ENCODE data around the gene CYS1. TPM values are rescaled to one million over a fixed set of nuclear protein-coding genes. Genes with fewer than 3 reads are reported as not detected.

Gene CYS1
- total and polyA plus RNA-seq, 8 donors = 0.60 to 18.8 (median 15.8) TPM

DNA sequence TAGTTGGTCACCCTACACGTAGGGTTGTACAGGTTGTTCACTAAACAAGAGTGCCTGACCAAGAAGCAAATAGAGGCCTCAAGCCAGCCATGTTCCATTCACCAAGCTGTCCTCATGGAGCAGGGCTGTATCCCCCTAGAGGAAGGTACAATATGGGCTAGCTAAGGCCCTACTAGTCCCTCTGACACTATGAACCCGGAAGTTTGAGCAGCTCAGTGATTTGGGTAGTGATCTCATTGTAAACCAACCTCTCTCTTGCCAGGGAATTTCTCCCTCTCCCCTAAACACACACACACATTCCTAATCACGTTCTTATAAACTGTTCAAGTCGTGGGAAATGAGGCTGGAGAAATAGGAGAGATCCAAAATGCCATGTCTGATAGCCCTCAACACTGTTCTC is 6.7 kb upstream of the CYS1 start:
- intact Hi-C loops (cut with DNase I) = no loop called here
- H3K4me3 ChIP-seq = no peak overlapping the region
- H3K4me1 ChIP-seq = peaks cover 5 to 9% of the 10 kb centered on the region in 2 donors
- TF ChIP-seq, protein P1, sequence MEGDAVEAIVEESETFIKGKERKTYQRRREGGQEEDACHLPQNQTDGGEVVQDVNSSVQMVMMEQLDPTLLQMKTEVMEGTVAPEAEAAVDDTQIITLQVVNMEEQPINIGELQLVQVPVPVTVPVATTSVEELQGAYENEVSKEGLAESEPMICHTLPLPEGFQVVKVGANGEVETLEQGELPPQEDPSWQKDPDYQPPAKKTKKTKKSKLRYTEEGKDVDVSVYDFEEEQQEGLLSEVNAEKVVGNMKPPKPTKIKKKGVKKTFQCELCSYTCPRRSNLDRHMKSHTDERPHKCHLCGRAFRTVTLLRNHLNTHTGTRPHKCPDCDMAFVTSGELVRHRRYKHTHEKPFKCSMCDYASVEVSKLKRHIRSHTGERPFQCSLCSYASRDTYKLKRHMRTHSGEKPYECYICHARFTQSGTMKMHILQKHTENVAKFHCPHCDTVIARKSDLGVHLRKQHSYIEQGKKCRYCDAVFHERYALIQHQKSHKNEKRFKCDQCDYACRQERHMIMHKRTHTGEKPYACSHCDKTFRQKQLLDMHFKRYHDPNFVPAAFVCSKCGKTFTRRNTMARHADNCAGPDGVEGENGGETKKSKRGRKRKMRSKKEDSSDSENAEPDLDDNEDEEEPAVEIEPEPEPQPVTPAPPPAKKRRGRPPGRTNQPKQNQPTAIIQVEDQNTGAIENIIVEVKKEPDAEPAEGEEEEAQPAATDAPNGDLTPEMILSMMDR (IDR thresholded peaks at IDR 0.05) = no peak
- DNase-seq = no peak
- no peak for ATAC-seq
- peaks cover 20 to 45% of the 10 kb centered on the region in 2 donors for H3K27me3 ChIP-seq
- H3K27ac ChIP-seq = no peak overlapping the region
- H3K9me3 ChIP-seq = no peaks in the 10 kb centered on the region
- H3K36me3 ChIP-seq = no peaks in the 10 kb centered on the region

DNA sequence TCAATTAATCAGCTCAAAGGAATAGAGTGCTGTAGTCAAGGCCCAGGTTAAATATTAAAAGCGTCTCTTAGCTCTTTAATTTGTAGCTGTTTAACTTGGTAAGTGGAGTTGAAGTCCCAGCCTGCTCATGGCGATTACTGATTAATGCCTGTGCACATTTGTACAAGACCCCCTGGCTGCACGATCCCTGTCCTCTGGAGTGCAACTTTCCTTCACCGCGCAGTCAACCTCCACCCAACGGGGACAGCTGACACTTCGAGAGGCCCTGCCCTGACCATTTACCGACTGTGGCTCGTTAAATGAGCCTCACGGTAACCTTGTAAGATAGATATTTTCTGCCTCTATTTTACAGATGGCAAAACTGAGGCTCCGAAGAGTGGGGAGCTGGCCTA is 5.5 kb upstream of the CYS1 start:
- TF ChIP-seq, protein P1 (IDR thresholded peaks at IDR 0.05) = no peak
- H3K4me3 ChIP-seq = no peak overlapping the region
- no peaks in the 10 kb centered on the region for H3K36me3 ChIP-seq
- intact Hi-C loops (cut with DNase I) = no loop called here
- ATAC-seq (no peak), DNase-seq (peak in 1 of 4 donors; percentile 41)
- H3K27ac ChIP-seq = no peak overlapping the region
- H3K9me3 ChIP-seq = no peaks in the 10 kb centered on the region
- peaks cover 0 to 5% of the 10 kb centered on the region in 2 donors for H3K4me1 ChIP-seq
- H3K27me3 ChIP-seq = peaks cover 19 to 46% of the 10 kb centered on the region in 2 donors

DNA sequence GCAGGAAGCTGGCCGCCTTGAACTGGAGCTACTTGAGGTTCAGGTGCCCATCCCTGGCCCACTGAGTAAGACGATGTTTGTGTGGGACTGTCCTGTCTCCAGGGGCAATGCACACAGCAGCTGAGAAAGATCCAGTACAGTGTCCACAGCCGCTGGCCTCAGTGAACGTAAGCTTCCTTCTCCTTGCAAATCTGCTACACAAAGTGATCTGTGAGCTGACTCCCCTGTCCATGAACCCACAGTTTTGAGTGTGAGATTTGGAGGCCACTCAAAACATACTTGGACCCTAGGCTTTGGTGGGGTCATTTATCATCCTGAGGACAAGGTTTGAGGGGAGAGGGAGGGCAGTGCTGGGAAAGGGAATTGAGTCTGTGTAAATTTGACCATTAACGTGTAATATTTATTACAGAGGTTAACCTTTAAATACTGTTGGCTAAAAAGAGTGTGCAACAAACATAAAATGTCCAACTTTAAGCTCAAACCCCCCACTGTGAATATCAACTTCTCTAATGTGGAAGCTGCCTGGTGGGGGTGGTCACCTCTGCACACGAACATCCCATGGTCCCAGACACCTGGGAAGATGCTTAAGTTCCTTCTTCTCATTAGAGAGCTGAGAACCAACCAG is 4.9 kb upstream of the CYS1 start:
- Histone ChIP-seq H3K36me3 (no peaks in the 10 kb centered on the region), H3K4me1 (peaks cover 0 to 10% of the 10 kb centered on the region in 2 donors), H3K9me3 (no peaks in the 10 kb centered on the region), H3K27me3 (peaks cover 24 to 50% of the 10 kb centered on the region in 2 donors), H3K27ac (no peak overlapping the region), H3K4me3 (no peak overlapping the region)
- no peak for ATAC-seq
- DNase-seq = no peak
- TF ChIP-seq, protein P1 (IDR thresholded peaks at IDR 0.05) = no peak
- intact Hi-C loops (cut with DNase I) = no loop called here

DNA sequence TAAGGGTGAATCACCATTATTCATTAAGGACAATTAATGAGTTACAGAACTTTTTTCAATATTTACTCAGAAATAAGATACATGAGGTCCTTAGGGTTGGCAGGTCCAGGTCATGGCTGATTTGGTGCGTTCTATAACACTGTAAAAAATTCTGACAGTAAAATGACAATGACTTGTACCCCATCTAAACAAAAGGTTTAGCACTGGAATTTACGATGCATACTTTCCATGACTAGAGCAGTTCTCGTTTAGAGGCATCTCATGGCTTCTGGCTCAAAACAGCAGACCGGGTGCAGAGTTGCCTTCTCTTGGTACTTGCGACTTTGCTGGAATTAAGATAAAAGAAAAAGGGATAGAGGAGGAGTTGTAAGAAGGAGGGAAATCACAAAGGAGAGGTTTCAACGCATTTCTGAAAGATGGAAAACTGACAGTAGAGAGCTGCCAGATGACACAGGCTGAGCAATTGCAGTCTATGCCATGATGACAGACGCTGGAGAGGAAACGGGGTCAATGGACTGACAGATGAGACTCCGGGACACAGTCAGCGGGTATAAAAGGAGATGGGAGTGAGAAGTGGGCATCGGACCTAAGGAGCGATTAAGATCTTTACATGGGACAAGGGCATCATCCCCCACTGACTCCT is 4.1 kb upstream of the CYS1 start:
- Histone ChIP-seq H3K4me3 (no peak overlapping the region), H3K36me3 (no peaks in the 10 kb centered on the region), H3K9me3 (no peaks in the 10 kb centered on the region), H3K4me1 (peaks cover 0 to 17% of the 10 kb centered on the region in 2 donors), H3K27ac (no peak overlapping the region), H3K27me3 (peaks cover 24 to 56% of the 10 kb centered on the region in 2 donors)
- intact Hi-C loops (cut with DNase I) = no loop called here
- TF ChIP-seq, protein P1 (IDR thresholded peaks at IDR 0.05) = no peak
- DNase-seq (no peak), ATAC-seq (no peak)

DNA sequence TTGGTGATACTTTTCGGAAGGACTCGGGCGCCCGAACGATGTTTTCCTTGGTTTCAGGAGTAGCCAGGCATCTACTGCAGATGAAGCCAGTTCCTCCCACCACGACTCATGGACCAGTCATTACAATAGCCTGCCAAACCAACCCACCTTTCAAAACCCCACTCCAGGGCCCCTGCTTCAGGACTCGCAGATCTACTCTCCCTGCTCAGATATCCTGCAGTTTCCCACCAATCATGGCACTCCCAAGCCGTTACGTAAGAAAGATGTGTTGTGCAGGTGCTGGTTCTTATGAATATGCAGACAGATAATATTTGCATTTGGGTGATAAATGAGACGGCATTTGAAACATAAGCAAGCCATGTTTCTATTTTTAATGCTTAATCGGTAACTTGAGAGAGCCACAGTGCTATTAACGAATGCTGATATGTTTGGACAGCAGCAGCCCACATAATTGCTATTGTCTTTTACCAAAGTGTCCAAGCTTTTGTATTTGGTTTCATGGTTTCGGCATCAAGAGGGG is 3.5 kb upstream of the CYS1 start:
- Histone ChIP-seq H3K4me1 (peaks cover 4 to 23% of the 10 kb centered on the region in 2 donors), H3K27me3 (peaks cover 28 to 62% of the 10 kb centered on the region in 2 donors), H3K36me3 (no peaks in the 10 kb centered on the region), H3K4me3 (no peak overlapping the region), H3K9me3 (no peaks in the 10 kb centered on the region), H3K27ac (no peak overlapping the region)
- DNase-seq (no peak), ATAC-seq (no peak)
- TF ChIP-seq, protein P1 (IDR thresholded peaks at IDR 0.05) = no peak
- intact Hi-C loops (cut with DNase I) = no loop called here

Measured in left lung (tissue), 10 donors.